Activated B cell treated with CpG ODN at 0.5 μM for 24 hours (primary cell): Measurements from ENCODE around the gene BCL11B. TPM values are rescaled to one million over a fixed set of nuclear protein-coding genes. Genes with fewer than 3 reads are reported as not detected.

Experiments
- ATAC-seq: fragments of 200-7000 bp; cut with Tn5 transposase; one replicate; pipeline ENCODE4 v1.10.0; 2021; ENCODE audit warnings: low read depth, mild to moderate bottlenecking, moderate library complexity
- CTCF ChIA-PET: fragments of 350-600 bp; sonication (Branson Sonifier 250); formaldehyde crosslinking; loops from one replicate; lab custom pipeline; 2021; ENCODE audit warnings: antibody characterized with exemption; lab: Charles Lee
- POLR2A ChIA-PET: fragments of 350-600 bp; sonication (Branson Sonifier 250); formaldehyde crosslinking; loops from one replicate; lab custom pipeline; 2021; ENCODE audit warnings: antibody characterized with exemption; lab: Charles Lee
- DNase-seq: peaks from one replicate; pipeline ENCODE4 v3.0.0; 2022
- H3K27ac Mint-ChIP-seq: one replicate; pipeline ENCODE4 v1.8.0; 2020; ENCODE audit warnings: mixed read lengths
- H3K27me3 Mint-ChIP-seq: one replicate; pipeline ENCODE4 v1.8.0; 2021; ENCODE audit warnings: mixed read lengths
- H3K36me3 Mint-ChIP-seq: one replicate; pipeline ENCODE4 v1.8.0; 2021; ENCODE audit warnings: low read depth, mixed read lengths
- H3K4me1 Mint-ChIP-seq: one replicate; pipeline ENCODE4 v1.8.0; 2021; ENCODE audit warnings: mixed read lengths
- H3K4me3 Mint-ChIP-seq: one replicate; pipeline ENCODE4 v1.8.0; 2020; ENCODE audit warnings: mild to moderate bottlenecking, mixed read lengths
- H3K9me3 Mint-ChIP-seq: one replicate; pipeline ENCODE4 v1.8.0; 2020; ENCODE audit warnings: mixed read lengths
- intact Hi-C: fragments of 100-400 bp; cut with micrococcal nuclease; formaldehyde crosslinking; loops from one replicate; pipeline ENCODE4 v1.15.1; 2024
- total RNA-seq: library from RNA; stranded (reverse); gene quantifications from 2 replicates; pipeline ENCODE4 v1.2.3, GENCODE V29; 2022
- TF ChIP-seq, protein P1 (sequence below): fragments of 200-600 bp; IDR thresholded peaks from one replicate; pipeline ENCODE4 v1.8.0; 2022; ENCODE audit warnings: antibody characterized with exemption, mild to moderate bottlenecking

The BCL11B gene
- total RNA-seq, 1 donor from 2014 or later = 0.13 TPM

DNA sequence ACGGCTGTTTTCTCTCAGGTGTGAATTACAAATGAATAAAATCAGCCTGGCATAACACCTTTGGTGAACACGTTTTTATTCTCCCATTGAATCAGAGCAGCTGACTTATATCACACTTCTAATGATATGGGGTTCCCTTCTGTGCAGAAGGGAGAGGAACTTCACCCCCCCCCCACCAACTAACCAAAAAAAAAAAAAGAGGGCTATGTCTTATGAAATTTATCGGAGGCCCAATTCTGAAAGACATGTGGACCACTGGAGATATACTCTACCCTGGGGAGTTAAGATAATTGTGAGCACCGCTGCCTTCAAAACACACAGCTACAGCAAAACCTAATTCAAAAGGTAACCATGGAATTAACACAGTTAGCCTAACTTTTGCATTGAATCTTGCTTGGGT lies 4.6 kb downstream of the BCL11B start:
- no peaks in the 10 kb centered on the region for H3K36me3 Mint-ChIP-seq
- DNase-seq = no peak
- H3K27ac Mint-ChIP-seq = no peak overlapping the region
- TF ChIP-seq, protein P1, sequence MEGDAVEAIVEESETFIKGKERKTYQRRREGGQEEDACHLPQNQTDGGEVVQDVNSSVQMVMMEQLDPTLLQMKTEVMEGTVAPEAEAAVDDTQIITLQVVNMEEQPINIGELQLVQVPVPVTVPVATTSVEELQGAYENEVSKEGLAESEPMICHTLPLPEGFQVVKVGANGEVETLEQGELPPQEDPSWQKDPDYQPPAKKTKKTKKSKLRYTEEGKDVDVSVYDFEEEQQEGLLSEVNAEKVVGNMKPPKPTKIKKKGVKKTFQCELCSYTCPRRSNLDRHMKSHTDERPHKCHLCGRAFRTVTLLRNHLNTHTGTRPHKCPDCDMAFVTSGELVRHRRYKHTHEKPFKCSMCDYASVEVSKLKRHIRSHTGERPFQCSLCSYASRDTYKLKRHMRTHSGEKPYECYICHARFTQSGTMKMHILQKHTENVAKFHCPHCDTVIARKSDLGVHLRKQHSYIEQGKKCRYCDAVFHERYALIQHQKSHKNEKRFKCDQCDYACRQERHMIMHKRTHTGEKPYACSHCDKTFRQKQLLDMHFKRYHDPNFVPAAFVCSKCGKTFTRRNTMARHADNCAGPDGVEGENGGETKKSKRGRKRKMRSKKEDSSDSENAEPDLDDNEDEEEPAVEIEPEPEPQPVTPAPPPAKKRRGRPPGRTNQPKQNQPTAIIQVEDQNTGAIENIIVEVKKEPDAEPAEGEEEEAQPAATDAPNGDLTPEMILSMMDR = no peak
- H3K4me1 Mint-ChIP-seq = peaks cover 24% of the 10 kb centered on the region
- no peak overlapping the region for H3K4me3 Mint-ChIP-seq
- CTCF ChIA-PET = no interaction called here
- POLR2A ChIA-PET = no interaction called here
- intact Hi-C loops = loop anchor here (5.0 kb wide), 1 partner anchor 1130 kb away; no protein-coding TSS in a partner anchor
- no peak for ATAC-seq
- H3K9me3 Mint-ChIP-seq = no peaks in the 10 kb centered on the region
- H3K27me3 Mint-ChIP-seq = peaks cover 72% of the 10 kb centered on the region

DNA sequence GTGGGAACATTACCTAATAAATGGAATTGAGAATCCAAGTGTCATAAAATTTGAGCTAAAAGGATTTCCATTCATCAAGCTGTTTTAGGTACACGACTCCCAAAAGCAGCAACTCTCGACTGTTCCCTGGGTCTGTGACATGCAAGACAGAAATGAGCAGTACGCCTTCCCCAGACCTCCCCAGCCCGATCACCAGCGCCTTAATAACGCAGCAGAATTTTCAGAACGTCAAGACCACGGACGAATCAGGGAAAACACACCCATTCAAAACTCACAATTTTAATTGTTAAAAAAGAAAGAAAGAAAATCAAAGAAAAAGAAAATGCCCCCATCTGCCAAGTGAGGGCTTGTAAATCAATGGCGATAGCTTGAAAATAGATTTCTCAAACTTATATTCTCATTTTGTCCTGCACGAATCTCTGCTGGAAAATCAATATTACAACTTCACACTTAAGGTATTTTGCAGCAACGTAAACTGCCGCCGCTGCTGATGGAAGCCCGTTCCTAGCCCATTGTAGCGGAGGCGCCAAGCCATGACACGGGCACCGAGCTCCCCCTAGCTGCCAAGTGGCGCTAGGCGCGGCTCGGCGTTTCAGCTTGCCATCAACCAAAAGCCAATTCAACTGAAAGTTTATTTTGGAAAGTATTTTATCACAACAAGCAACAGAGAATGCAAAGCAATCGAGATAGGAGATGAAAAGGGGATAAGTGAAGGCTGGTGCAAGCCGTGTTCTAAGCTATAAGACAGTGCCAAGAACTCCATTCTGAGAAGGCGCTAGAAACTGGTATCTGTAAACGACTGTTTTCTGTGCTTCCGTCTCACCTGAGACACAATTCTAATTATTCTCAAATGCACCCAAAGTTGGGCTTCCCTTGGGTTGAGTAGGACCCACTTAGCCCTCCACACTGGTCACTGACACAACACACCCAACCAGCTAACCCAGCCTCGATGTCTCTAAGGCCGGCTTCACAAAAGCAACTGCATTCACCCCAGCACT lies 5.5 kb downstream of the BCL11B start:
- POLR2A ChIA-PET = no interaction called here

DNA sequence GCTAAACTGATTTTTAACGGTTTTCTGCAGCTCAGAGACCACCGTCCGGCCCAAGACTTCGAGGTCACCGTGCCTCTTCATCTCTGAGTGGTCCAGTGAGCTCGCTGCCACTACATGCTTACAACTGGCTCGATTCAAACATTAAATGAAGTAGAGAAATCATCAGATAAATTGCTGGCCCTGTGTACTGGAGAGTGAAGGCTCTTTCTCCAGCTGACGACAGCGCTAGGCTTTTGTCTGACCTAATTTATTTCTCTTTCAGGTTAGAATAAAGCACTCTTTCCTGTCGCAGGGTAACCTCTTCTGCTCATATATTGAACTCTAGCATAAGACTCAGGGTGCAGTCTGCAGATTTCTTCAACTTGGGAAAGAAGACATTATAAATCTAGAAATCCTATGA lies 6.4 kb downstream of the BCL11B start:
- Mint-ChIP-seq H3K9me3 (no peaks in the 10 kb centered on the region), H3K4me1 (peaks cover 14% of the 10 kb centered on the region), H3K27ac (no peak overlapping the region), H3K4me3 (no peak overlapping the region), H3K36me3 (no peaks in the 10 kb centered on the region), H3K27me3 (peaks cover 73% of the 10 kb centered on the region)
- TF ChIP-seq, protein P1 = no peak
- no peak for DNase-seq
- intact Hi-C loops = loop anchor here (5.0 kb wide), 1 partner anchor 1128 kb away; no protein-coding TSS in a partner anchor
- ChIA-PET CTCF (no interaction called here), POLR2A (no interaction called here)
- ATAC-seq = no peak

More for the DNA sequence above, 5.5 kb downstream of the BCL11B start:
- Mint-ChIP-seq H3K4me1 (peaks cover 17% of the 10 kb centered on the region), H3K27ac (no peak overlapping the region), H3K27me3 (peaks cover 75% of the 10 kb centered on the region), H3K9me3 (no peaks in the 10 kb centered on the region), H3K36me3 (no peaks in the 10 kb centered on the region), H3K4me3 (no peak overlapping the region)
- ATAC-seq (peak; percentile 28), DNase-seq (no peak)
- CTCF ChIA-PET = interaction anchor here (1.2 kb wide), 1 partner anchor 12 kb away, joined by 4 read pairs; no protein-coding TSS in a partner anchor
- intact Hi-C loops = loop anchor here (5.0 kb wide), 1 partner anchor 1129 kb away; no protein-coding TSS in a partner anchor
- TF ChIP-seq, protein P1 = no peak

DNA sequence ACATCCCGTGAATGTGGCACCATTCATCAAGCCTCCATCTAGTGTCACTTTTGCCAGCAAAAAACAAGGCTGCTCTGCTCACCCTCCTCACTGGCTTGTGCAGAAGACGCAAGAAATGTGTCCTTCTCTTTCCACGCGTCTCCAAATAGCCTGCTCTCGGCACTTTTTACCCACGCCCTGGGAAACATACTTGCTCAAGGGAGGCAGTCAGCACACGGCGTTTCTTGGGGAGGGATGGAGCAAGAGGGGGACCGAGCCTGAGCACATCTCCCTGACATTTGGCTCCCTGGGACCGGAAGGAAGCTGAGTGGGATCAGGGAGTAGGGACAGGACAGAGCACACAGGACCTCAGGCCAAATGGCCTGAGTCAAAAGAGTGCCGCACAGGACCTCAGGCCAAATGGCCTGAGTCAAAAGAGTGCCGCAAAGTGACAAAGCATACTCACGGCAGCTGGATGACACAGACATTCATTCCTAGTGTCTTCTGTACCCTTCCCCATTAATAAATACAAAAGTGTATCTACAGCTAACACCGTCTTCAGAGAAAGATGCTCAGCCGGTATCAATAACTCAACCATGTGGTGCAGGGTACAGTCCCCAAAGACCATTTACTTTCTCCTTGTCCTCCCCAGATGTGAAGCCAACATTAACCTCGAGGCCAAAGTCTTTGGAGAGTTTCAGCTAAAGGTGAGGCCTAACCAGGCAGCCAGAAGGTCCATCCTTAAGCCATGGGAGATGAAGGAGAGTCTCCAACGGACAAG lies 7.1 kb downstream of the BCL11B start:
- Mint-ChIP-seq H3K36me3 (no peaks in the 10 kb centered on the region), H3K27ac (no peak overlapping the region), H3K27me3 (peaks cover 76% of the 10 kb centered on the region), H3K4me3 (no peak overlapping the region), H3K4me1 (peaks cover 10% of the 10 kb centered on the region), H3K9me3 (no peaks in the 10 kb centered on the region)
- intact Hi-C loops = loop anchor here (5.0 kb wide), 1 partner anchor 1128 kb away; no protein-coding TSS in a partner anchor
- ChIA-PET CTCF (no interaction called here), POLR2A (no interaction called here)
- TF ChIP-seq, protein P1 = no peak
- DNase-seq = no peak
- ATAC-seq = no peak
